GM12801 (cell line): ENCODE results near the gene MTMR12.

Experiments used
- CTCF ChIP-seq: IDR thresholded peaks from one replicate; pipeline ENCODE4 v1.5.1; 2011; ENCODE audit warnings: control low read depth; ENCODE audit not compliant: insufficient read length; ENCODE audit errors: extremely low read depth

Gene MTMR12

GRCh38 chr5:32312595-32313332, at the start of gene MTMR12:
Gene MTMR12 (minus strand): TSS chr5:32312939. CDS start chr5:32312838, 101 bp downstream.
- no peak for TF ChIP-seq CTCF

GRCh38 chr5:32362527-32362926, 49.8 kb upstream of the MTMR12 start:
- TF ChIP-seq CTCF = no peak

- no peak for TF ChIP-seq CTCF
These were observed 48.2 kb upstream of the MTMR12 start for GRCh38 chr5:32360906-32361305.

GRCh38 chr5:32358611-32359010, 45.9 kb upstream of the MTMR12 start:
- no peak for TF ChIP-seq CTCF

- no peak for TF ChIP-seq CTCF
These were observed 44.9 kb upstream of the MTMR12 start for GRCh38 chr5:32357658-32358057.

GRCh38 chr5:32355686-32356085, 42.9 kb upstream of the MTMR12 start:
- no peak for TF ChIP-seq CTCF

GRCh38 chr5:32353420-32353819, 40.7 kb upstream of the MTMR12 start:
- TF ChIP-seq CTCF = no peak

GRCh38 chr5:32352685-32353084, 39.9 kb upstream of the MTMR12 start:
- TF ChIP-seq CTCF = no peak
